NOMO-1 treated with DMSO at 0.1 percent for 48 hours (cell line): ENCODE measurements around the gene MAFF.
"Not testable (repeated sequence)": the region's sequence is repeated elsewhere in the genome, so short reads cannot be mapped to it uniquely, and the experiment has no call there.

Source experiments
- DNase-seq: peaks from one replicate; lab custom pipeline; 2025; ENCODE audit not compliant: unreplicated experiment; lab: John Stamatoyannopoulos, UW

The MAFF gene

GRCh38 chr22:38223289-38223960 is 21.6 kb downstream of the MAFF start:
- no peak for DNase-seq

- DNase-seq = no peak
Measured at GRCh38 chr22:38226853-38227649, 25.3 kb downstream of the MAFF start.

- DNase-seq = no peak
Measured at GRCh38 chr22:38228326-38228872, 26.6 kb downstream of the MAFF start.

GRCh38 chr22:38228873-38229740 is 27.3 kb downstream of the MAFF start:
- DNase-seq = no peak

GRCh38 chr22:38230108-38230825 is 28.5 kb downstream of the MAFF start:
- DNase-seq = peak; percentile 72

- no peak for DNase-seq
Measured at GRCh38 chr22:38230916-38231315, 29.1 kb downstream of the MAFF start.

- no peak for DNase-seq
Measured at GRCh38 chr22:38232196-38232595, 30.4 kb downstream of the MAFF start.

GRCh38 chr22:38233427-38233826 is 31.6 kb downstream of the MAFF start:
- DNase-seq = no peak

GRCh38 chr22:38233856-38234255 is 32.1 kb downstream of the MAFF start:
- not testable (repeated sequence) for DNase-seq

GRCh38 chr22:38235240-38235850 is 33.6 kb downstream of the MAFF start:
- DNase-seq = no peak

- DNase-seq = no peak
Measured at GRCh38 chr22:38236786-38237185, 35.0 kb downstream of the MAFF start.

GRCh38 chr22:38238519-38239071 is 36.8 kb downstream of the MAFF start:
- no peak for DNase-seq

GRCh38 chr22:38239101-38239761 is 37.4 kb downstream of the MAFF start:
- DNase-seq = no peak

- DNase-seq = no peak
Measured at GRCh38 chr22:38240734-38241252, 39.0 kb downstream of the MAFF start.

GRCh38 chr22:38243007-38243765 is 41.4 kb downstream of the MAFF start:
- no peak for DNase-seq

GRCh38 chr22:38244106-38244505 is 42.3 kb downstream of the MAFF start:
- DNase-seq = no peak

GRCh38 chr22:38246046-38246658 is 44.4 kb downstream of the MAFF start:
- no peak for DNase-seq

- no peak for DNase-seq
Measured at GRCh38 chr22:38246692-38247091, 44.9 kb downstream of the MAFF start.
